ENCODE results near the gene CARM1.

Gene CARM1

GRCh38 chr19:10836479-10837330 is 34.6 kb upstream of the CARM1 start:
- TF ChIP-seq GATA2 (IDR thresholded peaks at IDR 0.05; ENCODE audit: low read depth, low read length) = no peak
- no peak for TF ChIP-seq GATA3 (IDR thresholded peaks at IDR 0.05; ENCODE audit: low read depth, low read length)

- no peak for TF ChIP-seq GATA3 (IDR thresholded peaks at IDR 0.05; ENCODE audit: low read depth, low read length)
- TF ChIP-seq GATA2 (IDR thresholded peaks at IDR 0.05; ENCODE audit: low read depth, low read length) = no peak
Measured at GRCh38 chr19:10838377-10838776, 33.0 kb upstream of the CARM1 start.

- no peak for TF ChIP-seq GATA3 (IDR thresholded peaks at IDR 0.05; ENCODE audit: low read depth, low read length)
- TF ChIP-seq GATA2 (IDR thresholded peaks at IDR 0.05; ENCODE audit: low read depth, low read length) = no peak
Measured at GRCh38 chr19:10839114-10840050, 32.0 kb upstream of the CARM1 start.

- TF ChIP-seq GATA2 (IDR thresholded peaks at IDR 0.05; ENCODE audit: low read depth, low read length) (no peak), GATA3 (IDR thresholded peaks at IDR 0.05; ENCODE audit: low read depth, low read length) (no peak)
Measured at GRCh38 chr19:10842788-10843187, 28.6 kb upstream of the CARM1 start.

- no peak for TF ChIP-seq GATA3 (IDR thresholded peaks at IDR 0.05; ENCODE audit: low read depth, low read length)
- no peak for TF ChIP-seq GATA2 (IDR thresholded peaks at IDR 0.05; ENCODE audit: low read depth, low read length)
Measured at GRCh38 chr19:10846500-10847202, 24.7 kb upstream of the CARM1 start.

GRCh38 chr19:10848230-10848856 is 23.0 kb upstream of the CARM1 start, which contains the start of gene C19orf38:
TSS of gene C19orf38 (plus strand) at chr19:10848415. CDS start at chr19:10848509, 94 bp downstream.
- no peak for TF ChIP-seq GATA2 (IDR thresholded peaks at IDR 0.05; ENCODE audit: low read depth, low read length)
- no peak for TF ChIP-seq GATA3 (IDR thresholded peaks at IDR 0.05; ENCODE audit: low read depth, low read length)

GRCh38 chr19:10850631-10851030 is 20.7 kb upstream of the CARM1 start:
- no peak for TF ChIP-seq GATA3 (IDR thresholded peaks at IDR 0.05; ENCODE audit: low read depth, low read length)
- TF ChIP-seq GATA2 (IDR thresholded peaks at IDR 0.05; ENCODE audit: low read depth, low read length) = no peak

- TF ChIP-seq GATA2 (IDR thresholded peaks at IDR 0.05; ENCODE audit: low read depth, low read length) (no peak), GATA3 (IDR thresholded peaks at IDR 0.05; ENCODE audit: low read depth, low read length) (no peak)
Measured at GRCh38 chr19:10852098-10852800, 19.1 kb upstream of the CARM1 start.

GRCh38 chr19:10852941-10853340 is 18.4 kb upstream of the CARM1 start:
- TF ChIP-seq GATA3 (IDR thresholded peaks at IDR 0.05; ENCODE audit: low read depth, low read length) (no peak), GATA2 (IDR thresholded peaks at IDR 0.05; ENCODE audit: low read depth, low read length) (no peak)

GRCh38 chr19:10854350-10855089 is 16.8 kb upstream of the CARM1 start:
- TF ChIP-seq GATA2 (IDR thresholded peaks at IDR 0.05; ENCODE audit: low read depth, low read length) (no peak), GATA3 (IDR thresholded peaks at IDR 0.05; ENCODE audit: low read depth, low read length) (no peak)

GRCh38 chr19:10855879-10856522 is 15.4 kb upstream of the CARM1 start:
- no peak for TF ChIP-seq GATA3 (IDR thresholded peaks at IDR 0.05; ENCODE audit: low read depth, low read length)
- TF ChIP-seq GATA2 (IDR thresholded peaks at IDR 0.05; ENCODE audit: low read depth, low read length) = no peak
